Measurements from ENCODE around the gene KIAA1549.

The KIAA1549 gene

DNA sequence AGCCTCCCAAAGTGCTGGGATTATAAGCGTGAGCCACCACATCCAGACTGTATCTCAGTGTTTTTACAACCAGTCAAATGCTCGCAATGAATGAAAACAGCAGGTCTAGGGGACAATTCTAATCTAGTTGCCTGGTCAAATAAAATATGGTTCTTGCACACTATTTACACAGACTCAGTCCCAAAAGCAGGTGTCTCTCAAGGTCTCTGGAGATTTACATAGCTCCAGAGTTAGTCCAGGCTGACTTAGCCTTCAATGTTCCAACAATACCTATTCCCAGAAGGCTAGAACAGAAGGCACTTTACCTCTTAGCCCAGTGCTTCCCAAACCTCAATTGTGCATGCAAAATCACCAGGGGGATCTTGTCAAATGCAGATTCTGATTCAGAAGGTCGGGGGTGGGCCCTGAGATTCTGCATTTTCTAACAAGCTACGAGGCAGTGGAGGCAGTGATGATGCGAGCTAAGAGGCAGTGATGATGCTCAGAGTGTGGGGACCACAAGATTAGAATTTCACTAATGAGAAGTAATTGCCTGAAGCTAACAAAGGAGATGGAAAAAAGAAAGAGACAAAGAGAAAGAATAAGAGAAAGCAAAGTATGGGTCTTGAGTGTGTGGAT is 6.4 kb downstream of the KIAA1549 start:
- no peak overlapping the region for H3K27ac ChIP-seq (ENCODE audit: low read length, poor library complexity, severe bottlenecking)
- H2BK15ac ChIP-seq (ENCODE audit: low read depth, poor library complexity, severe bottlenecking), result no peak overlapping the region
- H3K36me3 ChIP-seq (ENCODE audit: control insufficient read depth in 1 of 2, insufficient read depth in 2 of 2, low read depth in 1 of 2, low read length in 2 of 2), result no peaks in the 10 kb centered on the region
- DNase-seq, result no peak
- H4K91ac ChIP-seq (ENCODE audit: low read length), result no peak overlapping the region
- H3K79me1 ChIP-seq (replicated peaks; ENCODE audit: low read length, poor library complexity, severe bottlenecking), result peaks cover 55% of the 10 kb centered on the region
- no peak overlapping the region for H3K4me2 ChIP-seq (ENCODE audit: low read length, poor library complexity, severe bottlenecking)
- H3K4me1 ChIP-seq (ENCODE audit: control insufficient read depth, insufficient read depth, low read depth, low read length), result peaks cover 4% of the 10 kb centered on the region
- H3K9ac ChIP-seq (ENCODE audit: low read length), result no peak overlapping the region
- 74% methylated on average over 5 of the region's 5 CpGs for WGBS
- peaks cover 0 to 5% of the 10 kb centered on the region in 2 experiments for H3K27me3 ChIP-seq (ENCODE audit: control insufficient read depth in 1 of 2, insufficient read depth in 1 of 2, low read length in 2 of 2)
- H2BK12ac ChIP-seq (ENCODE audit: low read length in 2 of 2), result no peak overlapping the region
- no peak overlapping the region for H2AFZ ChIP-seq (ENCODE audit: low read depth, low read length)
- no peak overlapping the region for H3K18ac ChIP-seq (ENCODE audit: low read depth in 1 of 2, low read length in 2 of 2)
- H3K4me3 ChIP-seq (ENCODE audit: insufficient read depth in 1 of 2, low read depth in 1 of 2, low read length in 2 of 2), result no peak overlapping the region
- H3K4ac ChIP-seq (ENCODE audit: low read depth in 1 of 2, low read length in 2 of 2), result no peak overlapping the region
- no peak overlapping the region for H4K8ac ChIP-seq (ENCODE audit: low read length)
- no peaks in the 10 kb centered on the region for H3K9me3 ChIP-seq (ENCODE audit: control insufficient read depth, low read length)
- H2BK120ac ChIP-seq (ENCODE audit: low read depth, low read length), result no peak overlapping the region
- H2AK5ac ChIP-seq (ENCODE audit: low read length, severe bottlenecking), result no peak overlapping the region
- no peak overlapping the region for H2BK5ac ChIP-seq (ENCODE audit: low read depth, low read length, poor library complexity, severe bottlenecking)
- no peak overlapping the region for H3K23ac ChIP-seq (ENCODE audit: low read length in 2 of 2)
- no peak overlapping the region for H3K14ac ChIP-seq (ENCODE audit: low read length in 2 of 2)

DNA sequence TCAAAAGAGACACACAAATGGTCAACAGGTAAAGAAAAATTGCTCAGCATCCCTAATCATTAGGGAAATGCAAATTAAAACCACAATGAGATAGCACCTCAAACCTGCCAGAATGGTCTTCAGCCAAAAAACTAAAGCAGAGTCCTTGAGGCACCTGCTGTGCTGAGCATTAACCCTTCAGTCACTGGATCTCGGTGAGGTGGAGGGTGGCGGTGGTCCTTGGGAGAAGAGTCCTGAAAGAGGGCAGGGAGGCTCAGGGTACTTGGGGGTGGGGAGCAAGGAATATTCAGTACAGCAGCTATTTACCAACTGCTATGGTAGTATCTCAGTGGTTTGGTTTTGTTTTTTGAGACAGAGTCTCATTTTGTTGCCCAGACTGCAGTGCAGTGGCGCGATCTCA is 7.1 kb downstream of the KIAA1549 start:
- Histone ChIP-seq H3K79me1 (replicated peaks; ENCODE audit: low read length, poor library complexity, severe bottlenecking) (peaks cover 49% of the 10 kb centered on the region), H2AK5ac (ENCODE audit: low read length, severe bottlenecking) (no peak overlapping the region), H3K4ac (ENCODE audit: low read depth in 1 of 2, low read length in 2 of 2) (no peak overlapping the region), H4K91ac (ENCODE audit: low read length) (no peak overlapping the region), H3K14ac (ENCODE audit: low read length in 2 of 2) (no peak overlapping the region), H2AFZ (ENCODE audit: low read depth, low read length) (no peak overlapping the region), H3K4me3 (ENCODE audit: insufficient read depth in 1 of 2, low read depth in 1 of 2, low read length in 2 of 2) (no peak overlapping the region), H3K27me3 (ENCODE audit: control insufficient read depth in 1 of 2, insufficient read depth in 1 of 2, low read length in 2 of 2) (no peaks in the 10 kb centered on the region), H3K4me2 (ENCODE audit: low read length, poor library complexity, severe bottlenecking) (no peak overlapping the region), H2BK15ac (ENCODE audit: low read depth, poor library complexity, severe bottlenecking) (no peak overlapping the region), H3K4me1 (ENCODE audit: control insufficient read depth, insufficient read depth, low read depth, low read length) (no peaks in the 10 kb centered on the region), H3K9ac (ENCODE audit: low read length) (no peak overlapping the region), H3K18ac (ENCODE audit: low read depth in 1 of 2, low read length in 2 of 2) (no peak overlapping the region), H3K36me3 (ENCODE audit: control insufficient read depth in 1 of 2, insufficient read depth in 2 of 2, low read depth in 1 of 2, low read length in 2 of 2) (no peaks in the 10 kb centered on the region), H4K8ac (ENCODE audit: low read length) (no peak overlapping the region), H3K27ac (ENCODE audit: low read length, poor library complexity, severe bottlenecking) (no peak overlapping the region), H2BK12ac (ENCODE audit: low read length in 2 of 2) (no peak overlapping the region), H2BK5ac (ENCODE audit: low read depth, low read length, poor library complexity, severe bottlenecking) (no peak overlapping the region), H3K23ac (ENCODE audit: low read length in 2 of 2) (no peak overlapping the region), H2BK120ac (ENCODE audit: low read depth, low read length) (no peak overlapping the region), H3K9me3 (ENCODE audit: control insufficient read depth, low read length) (no peaks in the 10 kb centered on the region)
- DNase-seq, result no peak
- 93% methylated on average over 4 of the region's 4 CpGs for WGBS

DNA sequence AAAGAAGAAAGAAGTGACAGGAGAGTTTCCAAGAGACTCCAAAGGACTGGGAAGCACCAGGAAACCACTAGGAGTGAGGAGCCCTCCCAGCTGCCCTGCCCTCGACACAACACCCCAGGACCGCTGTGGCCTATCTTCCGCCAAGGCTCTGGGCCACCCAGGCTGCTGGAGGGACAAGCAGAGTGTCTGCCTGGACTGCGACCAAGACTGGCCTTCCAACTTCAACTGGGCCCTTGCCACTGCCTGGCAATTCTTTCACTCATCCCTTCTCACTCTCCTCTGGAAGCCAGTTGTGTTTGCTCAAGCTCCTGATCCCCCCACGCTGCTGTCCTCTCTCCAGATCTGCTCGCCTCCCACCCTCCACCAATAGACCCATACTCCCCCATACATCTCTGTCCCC is 10.2 kb downstream of the KIAA1549 start:
- Histone ChIP-seq H2BK120ac (ENCODE audit: low read depth, low read length) (no peak overlapping the region), H3K9ac (ENCODE audit: low read length) (no peak overlapping the region), H3K9me3 (ENCODE audit: control insufficient read depth, low read length) (no peaks in the 10 kb centered on the region), H2BK5ac (ENCODE audit: low read depth, low read length, poor library complexity, severe bottlenecking) (no peak overlapping the region), H3K23ac (ENCODE audit: low read length in 2 of 2) (no peak overlapping the region), H2AFZ (ENCODE audit: low read depth, low read length) (no peak overlapping the region), H3K4ac (ENCODE audit: low read depth in 1 of 2, low read length in 2 of 2) (no peak overlapping the region), H3K4me1 (ENCODE audit: control insufficient read depth, insufficient read depth, low read depth, low read length) (peaks cover 2% of the 10 kb centered on the region), H3K4me3 (ENCODE audit: insufficient read depth in 1 of 2, low read depth in 1 of 2, low read length in 2 of 2) (no peak overlapping the region), H4K8ac (ENCODE audit: low read length) (no peak overlapping the region), H3K14ac (ENCODE audit: low read length in 2 of 2) (no peak overlapping the region), H2BK12ac (ENCODE audit: low read length in 2 of 2) (no peak overlapping the region), H3K27ac (ENCODE audit: low read length, poor library complexity, severe bottlenecking) (no peak overlapping the region), H3K18ac (ENCODE audit: low read depth in 1 of 2, low read length in 2 of 2) (no peak overlapping the region), H3K36me3 (ENCODE audit: control insufficient read depth in 1 of 2, insufficient read depth in 2 of 2, low read depth in 1 of 2, low read length in 2 of 2) (no peaks in the 10 kb centered on the region), H3K27me3 (ENCODE audit: control insufficient read depth in 1 of 2, insufficient read depth in 1 of 2, low read length in 2 of 2) (no peaks in the 10 kb centered on the region), H2BK15ac (ENCODE audit: low read depth, poor library complexity, severe bottlenecking) (no peak overlapping the region), H3K4me2 (ENCODE audit: low read length, poor library complexity, severe bottlenecking) (no peak overlapping the region), H4K91ac (ENCODE audit: low read length) (no peak overlapping the region), H3K79me1 (replicated peaks; ENCODE audit: low read length, poor library complexity, severe bottlenecking) (peaks cover 47% of the 10 kb centered on the region), H2AK5ac (ENCODE audit: low read length, severe bottlenecking) (no peak overlapping the region)
- WGBS, result 93% methylated on average over 6 of the region's 6 CpGs
- no peak for DNase-seq

GRCh38 chr7:138970446-138970845 is 10.7 kb downstream of the KIAA1549 start:
- H2BK12ac ChIP-seq (ENCODE audit: low read length in 2 of 2), result no peak overlapping the region
- WGBS, result 97% methylated on average over 7 of the region's 7 CpGs

More at GRCh38 chr7:138970446-138970845, 10.7 kb downstream of the KIAA1549 start:
- DNase-seq, result no peak
- Histone ChIP-seq H3K9me3 (ENCODE audit: control insufficient read depth, low read length) (no peaks in the 10 kb centered on the region), H3K4me2 (ENCODE audit: low read length, poor library complexity, severe bottlenecking) (no peak overlapping the region), H2BK5ac (ENCODE audit: low read depth, low read length, poor library complexity, severe bottlenecking) (no peak overlapping the region), H2AFZ (ENCODE audit: low read depth, low read length) (no peak overlapping the region), H3K23ac (ENCODE audit: low read length in 2 of 2) (no peak overlapping the region), H3K14ac (ENCODE audit: low read length in 2 of 2) (no peak overlapping the region), H3K4me3 (ENCODE audit: insufficient read depth in 1 of 2, low read depth in 1 of 2, low read length in 2 of 2) (no peak overlapping the region), H4K91ac (ENCODE audit: low read length) (no peak overlapping the region), H3K27ac (ENCODE audit: low read length, poor library complexity, severe bottlenecking) (no peak overlapping the region), H3K9ac (ENCODE audit: low read length) (no peak overlapping the region), H3K4ac (ENCODE audit: low read depth in 1 of 2, low read length in 2 of 2) (no peak overlapping the region), H3K36me3 (ENCODE audit: control insufficient read depth in 1 of 2, insufficient read depth in 2 of 2, low read depth in 1 of 2, low read length in 2 of 2) (no peaks in the 10 kb centered on the region), H2AK5ac (ENCODE audit: low read length, severe bottlenecking) (no peak overlapping the region), H3K27me3 (ENCODE audit: control insufficient read depth in 1 of 2, insufficient read depth in 1 of 2, low read length in 2 of 2) (no peaks in the 10 kb centered on the region), H2BK15ac (ENCODE audit: low read depth, poor library complexity, severe bottlenecking) (no peak overlapping the region), H4K8ac (ENCODE audit: low read length) (no peak overlapping the region), H3K79me1 (replicated peaks; ENCODE audit: low read length, poor library complexity, severe bottlenecking) (peaks cover 50% of the 10 kb centered on the region), H3K18ac (ENCODE audit: low read depth in 1 of 2, low read length in 2 of 2) (no peak overlapping the region), H2BK120ac (ENCODE audit: low read depth, low read length) (no peak overlapping the region), H3K4me1 (ENCODE audit: control insufficient read depth, insufficient read depth, low read depth, low read length) (peaks cover 2% of the 10 kb centered on the region)

All from mesenchymal stem cell (in vitro differentiated cells and primary cell).